Karpas-422 (cell line): ENCODE data around the gene SMO. TPM values are rescaled to one million over a fixed set of nuclear protein-coding genes. Genes with fewer than 3 reads are reported as not detected.
"Not testable (repeated sequence)": the region's sequence is repeated elsewhere in the genome, so short reads cannot be mapped to it uniquely, and the experiment has no call there.

Experiments used
- DNase-seq: peaks from one replicate; pipeline ENCODE4 v3.0.0-alpha.2; 2015
- H2AFZ ChIP-seq: fragments of 200-600 bp; sonication (generic); 2 replicates; pipeline ENCODE4 v1.6.1; 2014; ENCODE audit warnings: antibody characterized with exemption, low read length, mixed read lengths
- H3K27ac ChIP-seq: fragments of 200-600 bp; sonication (generic); 2 replicates; pipeline ENCODE4 v1.5.1; 2014; ENCODE audit warnings: mild to moderate bottlenecking, low read length, moderate library complexity
- H3K27me3 ChIP-seq: fragments of 200-600 bp; sonication (generic); 2 replicates; pipeline ENCODE4 v1.6.1; 2014; ENCODE audit warnings: low read length, mixed read lengths
- H3K36me3 ChIP-seq: fragments of 200-600 bp; sonication (generic); 2 replicates; pipeline ENCODE4 v1.6.1; 2014; ENCODE audit warnings: low read length, mixed read lengths; ENCODE audit not compliant: insufficient read depth
- H3K4me1 ChIP-seq: fragments of 200-600 bp; sonication (generic); 2 replicates; pipeline ENCODE4 v1.6.1; 2014; ENCODE audit warnings: mild to moderate bottlenecking, low read length, mixed read lengths
- H3K4me2 ChIP-seq: fragments of 200-600 bp; sonication (generic); 2 replicates; pipeline ENCODE4 v1.6.1; 2014; ENCODE audit warnings: low read length, low read depth, mild to moderate bottlenecking; ENCODE audit not compliant: poor library complexity, severe bottlenecking
- H3K4me3 ChIP-seq: fragments of 200-600 bp; sonication (generic); 2 replicates; pipeline ENCODE4 v1.5.1; 2014; ENCODE audit warnings: mild to moderate bottlenecking, antibody characterized with exemption, low read length, mixed read lengths
- H3K79me2 ChIP-seq: fragments of 200-600 bp; sonication (generic); 2 replicates; pipeline ENCODE4 v1.6.1; 2014; ENCODE audit warnings: mild to moderate bottlenecking, low read length, mixed read lengths
- H3K9ac ChIP-seq: fragments of 200-600 bp; sonication (generic); 2 replicates; pipeline ENCODE4 v1.6.0; 2014; ENCODE audit warnings: low read length
- H3K9me2 ChIP-seq: fragments of 200-600 bp; sonication (generic), shearing (Covaris generic); replicated peaks from 2 replicates; pipeline ENCODE4 v1.6.0; 2014; ENCODE audit warnings: mild to moderate bottlenecking, low read length, moderate library complexity; ENCODE audit not compliant: insufficient read depth
- H3K9me3 ChIP-seq: fragments of 300-700, 200-600 bp; sonication (generic); 2 replicates; pipeline ENCODE4 v1.6.1; 2014; ENCODE audit warnings: low read length, mixed read lengths
- H4K20me1 ChIP-seq: fragments of 200-600 bp; sonication (generic); 2 replicates; pipeline ENCODE4 v1.6.1; 2014; ENCODE audit warnings: mild to moderate bottlenecking, antibody characterized with exemption, low read length, low read depth; ENCODE audit not compliant: insufficient read depth
- total RNA-seq: library from RNA; depleted of rRNA; stranded (reverse); fragments of >200 nt; shearing (Covaris generic); gene quantifications from 2 replicates; pipeline ENCODE4 v1.2.3, GENCODE V29; 2014; ENCODE audit warnings: low replicate concordance

Gene SMO
- total RNA-seq, 1 experiment from 2014 or later, result not detected

DNA sequence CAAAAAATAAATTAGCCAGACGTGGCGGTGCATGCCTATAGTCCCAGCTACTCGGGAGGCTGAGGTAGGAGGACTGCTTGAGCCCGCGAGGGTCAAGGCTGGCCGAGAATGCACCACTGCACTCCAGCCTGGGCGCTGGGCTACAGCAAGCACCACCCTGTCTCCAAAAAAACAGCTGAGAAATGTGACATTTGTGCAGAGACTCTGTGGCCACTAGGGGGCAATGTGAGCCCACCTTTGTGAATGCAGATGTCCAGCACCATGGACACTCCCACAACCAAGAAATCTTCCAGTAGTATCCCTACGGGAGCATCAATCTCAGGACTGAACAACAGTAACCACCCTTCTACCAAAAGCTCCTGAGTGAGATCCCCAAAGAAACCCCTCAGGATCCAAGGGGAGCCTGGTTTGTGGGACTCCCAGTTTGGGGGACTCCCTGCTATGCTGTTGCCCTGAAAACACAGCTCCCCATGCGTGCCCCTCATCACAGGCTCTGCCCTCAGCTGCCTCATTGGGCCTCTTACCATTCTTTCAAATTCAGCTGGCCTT lies 30.2 kb downstream of the SMO start:
- Histone ChIP-seq H3K4me3 (no peak overlapping the region), H3K27ac (no peak overlapping the region), H3K4me2 (no peak overlapping the region), H3K79me2 (no peaks in the 10 kb centered on the region), H3K27me3 (no peaks in the 10 kb centered on the region), H2AFZ (no peak overlapping the region), H3K9me2 (no peaks in the 10 kb centered on the region), H3K36me3 (no peaks in the 10 kb centered on the region), H3K9ac (no peak overlapping the region), H3K4me1 (peaks cover 14% of the 10 kb centered on the region), H3K9me3 (no peaks in the 10 kb centered on the region), H4K20me1 (no peaks in the 10 kb centered on the region)
- DNase-seq, result peak; percentile 89

DNA sequence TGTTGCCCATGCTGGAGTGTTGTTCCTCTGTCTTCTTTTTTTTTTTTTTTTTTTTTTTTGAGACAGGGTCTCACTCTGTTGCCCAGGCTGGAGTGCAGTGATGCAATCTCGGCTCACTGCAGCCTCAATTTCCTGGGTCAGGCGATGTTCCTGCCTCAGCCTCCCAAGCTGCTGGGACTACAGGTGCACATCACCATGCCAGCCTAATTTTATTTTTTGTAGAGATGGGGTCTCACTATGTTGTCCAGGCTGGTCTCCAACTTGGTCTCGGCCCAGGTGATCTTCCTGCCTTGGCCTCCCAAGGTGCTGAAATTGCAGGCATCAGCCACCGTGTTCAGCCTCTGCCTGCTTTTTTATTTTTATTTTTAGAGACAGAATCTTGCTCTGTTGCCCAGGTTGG lies 30.7 kb downstream of the SMO start:
- H3K4me3 ChIP-seq, H3K27me3 ChIP-seq, H3K9ac ChIP-seq, H2AFZ ChIP-seq, H3K9me2 ChIP-seq, H3K79me2 ChIP-seq, H3K36me3 ChIP-seq, H3K4me2 ChIP-seq, DNase-seq, H4K20me1 ChIP-seq, H3K9me3 ChIP-seq, H3K27ac ChIP-seq: not testable (repeated sequence)
- H3K4me1 ChIP-seq, result peaks cover 18% of the 10 kb centered on the region

DNA sequence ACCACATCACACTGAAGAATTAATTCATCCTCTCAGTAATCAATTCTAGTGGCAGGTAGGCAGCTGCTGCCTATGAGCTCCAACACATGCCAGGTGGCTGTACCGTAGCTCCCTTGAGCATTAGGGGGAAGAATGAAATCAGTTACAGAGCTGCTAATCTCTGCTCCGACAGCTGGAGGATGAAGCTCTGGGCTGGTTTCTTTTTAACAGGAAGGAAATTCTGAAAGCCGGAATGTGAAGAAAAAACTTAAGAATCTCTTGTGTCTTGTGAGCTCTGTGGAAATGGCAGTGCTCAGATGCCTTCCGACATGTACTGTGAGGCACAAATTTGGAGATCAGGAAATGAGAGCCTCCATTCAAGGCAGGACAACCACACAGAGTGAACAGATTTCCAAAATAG lies 33.6 kb downstream of the SMO start:
- Histone ChIP-seq H3K9ac (peak overlapping the region; percentile 44), H3K4me2 (peak overlapping the region; percentile 60), H3K79me2 (0 out of 2 replicates have a peak, but pooled peaks cover 7% of the 10 kb centered on the region), H3K4me3 (peak overlapping the region; percentile 22; the same call in 1 of the 2 replicates), H3K9me3 (no peaks in the 10 kb centered on the region), H3K9me2 (no peaks in the 10 kb centered on the region), H4K20me1 (peaks cover 7% of the 10 kb centered on the region; the same call in 1 of the 2 replicates), H2AFZ (0 out of 2 replicates have a peak overlapping the region, but pooled peaks have one; percentile 71), H3K27ac (no peak overlapping the region), H3K4me1 (peaks cover 39% of the 10 kb centered on the region), H3K27me3 (no peaks in the 10 kb centered on the region), H3K36me3 (no peaks in the 10 kb centered on the region)
- DNase-seq, result peak; percentile 61

DNA sequence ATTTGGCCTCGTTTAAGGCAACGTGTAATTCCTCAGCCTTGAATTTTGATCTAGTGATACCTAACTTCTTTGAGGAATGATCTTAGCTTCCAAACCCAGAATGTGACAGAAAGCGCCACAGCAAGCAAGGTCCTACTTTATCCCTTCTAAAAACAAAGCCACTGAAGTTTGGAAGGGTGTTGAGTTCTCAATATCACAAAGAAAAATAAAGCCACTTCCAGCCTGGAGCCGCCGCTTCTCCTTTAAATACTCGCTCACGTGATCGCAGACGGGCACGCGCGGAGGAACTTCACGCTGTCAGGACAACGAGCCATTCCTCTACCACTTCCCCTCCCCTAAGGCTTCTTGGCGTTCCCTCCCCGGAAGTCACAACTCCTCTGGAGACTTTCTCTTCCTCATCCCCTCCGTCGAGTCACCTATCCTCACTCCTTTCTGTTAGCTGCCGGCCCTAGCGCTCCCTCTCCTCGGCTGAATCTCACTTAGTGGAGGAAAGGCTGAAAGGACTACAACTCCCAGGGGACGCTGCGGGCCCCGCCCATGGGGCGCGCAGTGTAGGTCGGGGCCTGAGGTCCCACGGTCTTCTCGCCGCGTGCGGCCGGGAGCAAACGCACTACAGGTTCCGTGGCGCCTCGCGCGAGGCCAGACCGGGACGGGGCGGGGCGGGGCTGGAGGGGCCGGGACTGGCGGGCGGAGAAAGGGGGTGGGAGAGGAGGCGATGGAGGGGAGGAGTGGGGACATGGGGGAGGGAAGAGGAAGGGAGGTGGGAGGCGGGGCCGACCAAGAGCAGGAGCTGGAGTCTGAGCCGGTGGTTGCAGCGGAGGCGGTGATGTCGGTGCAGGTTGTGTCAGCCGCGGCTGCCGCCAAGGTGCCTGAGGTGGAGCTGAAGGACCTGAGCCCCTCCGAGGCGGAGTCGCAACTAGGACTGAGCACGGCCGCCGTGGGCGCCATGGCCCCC lies 36.1 kb downstream of the SMO start, which contains the start of gene AHCYL2:
TSS of gene AHCYL2 (plus strand) at position 780 of the 955 bp plus-strand sequence.
- Histone ChIP-seq H3K9ac (peak within 1 kb of the TSS; percentile 74), H2AFZ (peak within 1 kb of the TSS; percentile 86), H3K4me3 (peak within 1 kb of the TSS; percentile 95), H3K27ac (peak within 1 kb of the TSS; percentile 41; the same call in 1 of the 2 replicates), H3K36me3 (no peaks in the 10 kb centered on the region), H4K20me1 (peaks cover 7% of the 10 kb centered on the region; the same call in 1 of the 2 replicates), H3K27me3 (no peaks in the 10 kb centered on the region), H3K9me2 (no peaks in the 10 kb centered on the region), H3K4me1 (peaks cover 36% of the 10 kb centered on the region), H3K4me2 (peak within 1 kb of the TSS; percentile 99), H3K79me2 (0 out of 2 replicates have a peak, but pooled peaks cover 7% of the 10 kb centered on the region), H3K9me3 (no peaks in the 10 kb centered on the region)
- DNase-seq, result peak; percentile 98

DNA sequence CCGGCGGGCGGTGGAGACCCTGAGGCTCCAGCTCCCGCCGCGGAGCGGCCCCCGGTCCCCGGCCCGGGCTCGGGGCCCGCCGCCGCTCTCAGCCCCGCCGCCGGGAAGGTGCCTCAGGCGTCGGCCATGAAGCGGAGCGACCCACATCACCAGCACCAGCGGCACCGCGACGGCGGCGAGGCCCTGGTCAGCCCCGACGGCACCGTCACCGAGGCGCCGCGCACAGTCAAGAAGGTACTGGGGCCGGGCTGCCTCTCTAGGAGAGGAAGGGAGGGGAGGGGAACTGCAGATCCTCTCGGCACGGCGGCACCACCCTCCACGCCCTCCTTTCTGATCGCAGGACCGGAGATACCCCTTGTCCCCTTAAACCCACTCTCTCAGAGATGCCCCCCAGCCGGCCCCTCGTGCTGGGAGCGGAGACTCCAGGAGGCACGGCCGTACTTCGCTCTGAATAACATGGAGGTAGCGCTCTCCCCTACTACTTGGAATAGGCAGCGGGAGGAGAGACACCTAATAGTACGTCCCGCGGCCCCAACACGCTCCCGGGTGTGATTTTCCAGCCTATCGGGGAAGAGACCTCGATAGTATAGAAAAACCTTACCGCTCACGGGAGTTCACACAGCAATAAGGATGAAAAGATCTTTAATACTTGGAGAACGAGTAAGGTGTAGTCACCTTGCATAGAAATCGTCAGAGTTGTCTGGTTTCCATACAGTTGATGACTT lies 36.9 kb downstream of the SMO start:
- H3K4me2 ChIP-seq, result peak overlapping the region; percentile 99
- peak overlapping the region; percentile 95 for H3K4me3 ChIP-seq
- H3K9me3 ChIP-seq, result no peaks in the 10 kb centered on the region
- H3K9me2 ChIP-seq, result no peaks in the 10 kb centered on the region
- H3K9ac ChIP-seq, result peak overlapping the region; percentile 74
- H2AFZ ChIP-seq, result peak overlapping the region; percentile 86
- peak; percentile 76 for DNase-seq
- H3K27ac ChIP-seq, result no peak overlapping the region
- peaks cover 36% of the 10 kb centered on the region for H3K4me1 ChIP-seq
- H4K20me1 ChIP-seq, result peaks cover 7% of the 10 kb centered on the region; the same call in 1 of the 2 replicates
- no peaks in the 10 kb centered on the region for H3K36me3 ChIP-seq
- no peaks in the 10 kb centered on the region for H3K27me3 ChIP-seq
- H3K79me2 ChIP-seq, result 0 out of 2 replicates have a peak, but pooled peaks cover 7% of the 10 kb centered on the region

DNA sequence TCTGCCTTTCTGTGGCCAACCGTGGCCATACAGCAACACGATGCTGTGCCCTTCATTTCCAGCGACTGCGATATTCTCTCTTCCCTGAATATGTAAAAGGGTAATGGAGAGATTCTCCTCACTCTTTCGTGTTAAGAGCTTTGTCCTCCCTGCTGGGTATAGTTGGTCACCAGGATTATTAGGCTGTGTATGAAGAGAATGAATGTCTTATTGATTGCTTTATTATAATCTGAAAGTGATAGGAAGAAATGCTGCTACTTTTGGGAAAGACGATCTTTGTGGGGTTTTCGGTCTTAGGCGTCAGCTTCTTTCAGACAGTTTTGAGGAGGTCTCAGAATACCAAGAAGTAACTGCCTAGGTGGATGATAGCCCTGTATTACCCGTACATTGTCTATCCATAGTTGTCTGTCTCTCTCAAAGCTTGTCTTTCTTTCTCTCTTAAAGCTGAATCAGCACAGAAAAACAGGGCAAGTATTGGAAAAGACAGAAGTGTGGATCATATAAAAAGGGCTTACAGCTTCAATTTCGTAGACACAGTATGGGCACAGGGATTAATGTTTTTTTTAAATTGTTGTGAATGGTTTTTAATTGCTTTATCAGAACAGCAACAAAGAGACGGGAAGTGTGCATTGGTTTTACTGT lies 37.6 kb downstream of the SMO start:
- no peak for DNase-seq
- Histone ChIP-seq H3K36me3 (no peaks in the 10 kb centered on the region), H3K4me2 (peak overlapping the region; percentile 99), H3K4me3 (peak overlapping the region; percentile 95), H3K9me3 (no peaks in the 10 kb centered on the region), H3K79me2 (0 out of 2 replicates have a peak, but pooled peaks cover 7% of the 10 kb centered on the region), H2AFZ (peak overlapping the region; percentile 86; the same call in 1 of the 2 replicates), H3K4me1 (peaks cover 36% of the 10 kb centered on the region), H3K27me3 (no peaks in the 10 kb centered on the region), H3K9ac (peak overlapping the region; percentile 74), H3K9me2 (no peaks in the 10 kb centered on the region), H3K27ac (no peak overlapping the region), H4K20me1 (peaks cover 7% of the 10 kb centered on the region; the same call in 1 of the 2 replicates)

DNA sequence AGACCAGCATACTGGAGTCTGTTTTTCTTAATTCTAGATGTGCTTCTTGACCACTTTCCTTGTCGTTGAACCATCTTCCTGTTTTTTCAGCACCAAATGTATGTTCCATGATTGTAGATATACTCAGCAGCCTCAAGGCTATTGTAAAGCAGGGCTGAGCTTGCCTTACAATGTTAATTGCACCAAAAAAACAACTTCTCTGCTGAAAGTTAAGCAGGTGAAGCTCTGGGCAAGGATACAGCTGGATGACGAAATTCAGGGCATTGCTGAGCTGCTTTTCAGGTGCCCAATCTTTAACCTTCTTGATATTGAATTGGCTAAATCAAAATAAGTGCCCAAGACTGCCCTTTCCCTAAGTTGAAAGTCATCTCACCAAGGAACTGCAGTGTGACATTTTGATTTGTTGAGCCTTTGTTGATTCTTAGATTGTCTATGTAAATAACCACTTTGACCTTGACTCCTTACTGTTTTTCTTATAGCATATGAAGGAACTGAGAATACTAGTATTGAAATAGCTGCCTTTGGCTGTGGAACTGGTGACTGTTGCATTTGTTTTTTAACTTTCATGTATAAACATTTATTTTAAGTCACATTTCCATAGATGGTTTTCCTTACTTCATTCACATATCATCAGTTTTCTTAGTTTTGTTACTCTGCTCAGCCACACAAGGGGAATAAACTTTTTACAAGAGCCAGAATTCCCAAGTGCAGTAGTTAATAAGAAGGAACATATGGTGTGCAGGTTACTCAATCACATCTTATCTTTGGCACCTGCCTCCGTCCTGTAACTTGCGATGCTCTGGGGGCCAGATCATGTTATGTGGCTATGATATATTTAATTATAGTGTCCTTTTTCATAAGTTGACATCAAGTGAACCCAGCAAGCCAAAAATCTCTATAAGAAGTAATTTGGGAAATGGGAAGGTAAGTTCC lies 39.5 kb downstream of the SMO start:
- no peaks in the 10 kb centered on the region for H3K9me2 ChIP-seq
- no peak overlapping the region for H3K4me2 ChIP-seq
- H3K79me2 ChIP-seq, result 0 out of 2 replicates have a peak, but pooled peaks cover 7% of the 10 kb centered on the region
- H3K4me3 ChIP-seq, result no peak overlapping the region
- no peak for DNase-seq
- H3K9me3 ChIP-seq, result no peaks in the 10 kb centered on the region
- H3K9ac ChIP-seq, result no peak overlapping the region
- H2AFZ ChIP-seq, result no peak overlapping the region
- H3K27ac ChIP-seq, result no peak overlapping the region
- H3K36me3 ChIP-seq, result no peaks in the 10 kb centered on the region
- H4K20me1 ChIP-seq, result peaks cover 15% of the 10 kb centered on the region
- peaks cover 25% of the 10 kb centered on the region for H3K4me1 ChIP-seq
- no peaks in the 10 kb centered on the region for H3K27me3 ChIP-seq
